IPS DF 19.7 (cell line): ENCODE data around the gene CBX4.

ENCODE experiments used
- DNase-seq: peaks from one replicate; pipeline ENCODE4 v3.0.0-alpha.2; 2013; ENCODE audit warnings: low read depth, low spot score

The CBX4 gene

GRCh38 chr17:79788989-79789942 is 50.0 kb downstream of the CBX4 start:
- DNase-seq = no peak

GRCh38 chr17:79788455-79788854 is 50.8 kb downstream of the CBX4 start:
- no peak for DNase-seq

- DNase-seq = no peak
Observed at GRCh38 chr17:79786930-79787643, 52.2 kb downstream of the CBX4 start.

- no peak for DNase-seq
Observed at GRCh38 chr17:79785900-79786810, 53.1 kb downstream of the CBX4 start.

- DNase-seq = no peak
Observed at GRCh38 chr17:79785017-79785899, 54.0 kb downstream of the CBX4 start.

GRCh38 chr17:79784353-79785016 is 54.8 kb downstream of the CBX4 start:
- DNase-seq = no peak

- no peak for DNase-seq
Observed at GRCh38 chr17:79783891-79784290, 55.3 kb downstream of the CBX4 start.
